Body of pancreas (tissue), 4 donors: ENCODE results near the gene TFDP1. TPM values are rescaled to one million over a fixed set of nuclear protein-coding genes. Genes with fewer than 3 reads are reported as not detected.

Source experiments
- ATAC-seq: fragments of 150-250 bp; one replicate; pipeline ENCODE4 v1.9.1; 2016
- DNase-seq, 4 donors: peaks; one replicate each; pipeline ENCODE4 v3.0.0-alpha.2; 2019
- H3K27ac ChIP-seq, 4 donors: fragments of 200-600 bp; sonication (generic); 1 replicate in 3 of 4; 2 replicates in 1 of 4; pipeline versions ENCODE4 v1.5.1 to v1.6.1; 2016 to 2019; ENCODE audit warnings: mild to moderate bottlenecking in 1 of 4, mixed read lengths in 1 of 4, moderate library complexity in 1 of 4
- H3K27me3 ChIP-seq, 2 donors: fragments of 200-600 bp; sonication (generic); one replicate each; pipeline ENCODE4 v1.6.0; 2016; ENCODE audit warnings: mild to moderate bottlenecking in 1 of 2
- H3K36me3 ChIP-seq, 2 donors: fragments of 200-600 bp; sonication (generic); replicated peaks in 1 of 2; 2 replicates each; pipeline ENCODE4 v1.5.1; 2016; ENCODE audit warnings: low read depth in 2 of 2; ENCODE audit not compliant: insufficient read depth in 1 of 2
- H3K4me1 ChIP-seq: fragments of 200-600 bp; sonication (generic); one replicate; pipeline ENCODE4 v1.6.0; 2016
- H3K4me3 ChIP-seq, 2 donors: fragments of 200-600 bp; sonication (generic); 1 replicate in 1 of 2; 2 replicates in 1 of 2; pipeline ENCODE4 v1.5.1; 2016 to 2019
- H3K9me3 ChIP-seq, 3 donors: fragments of 200-600 bp; sonication (generic); 1 replicate in 2 of 3; 2 replicates in 1 of 3; pipeline ENCODE4 v1.5.1; 2016
- POLR2A ChIP-seq, 3 donors: fragments of 450-650 bp; IDR thresholded peaks; one replicate each; pipeline ENCODE4 v1.6.1; 2016; ENCODE audit warnings: antibody characterized with exemption in 3 of 3, mild to moderate bottlenecking in 2 of 3
- WGBS, 2 donors: methylation state at CpG; one replicate each; pipeline ENCODE4 v1.1.5; 2017; 5-methylcytosine and 5-hydroxymethylcytosine counted together
- intact Hi-C: fragments of 100-400 bp; cut with DNase I; formaldehyde crosslinking; loops from one replicate; pipeline ENCODE4 v1.15.1; 2023
- total RNA-seq, 2 donors: library from RNA; depleted of rRNA; stranded (reverse); fragments of >200 nt; gene quantifications; one replicate each; pipeline ENCODE4 v1.1.0, GENCODE V29; 2016
- TF ChIP-seq, protein P1 (sequence below), 7 experiments: fragments of 450-650 bp in 4 of 7; fragments of 200-600 bp in 3 of 7; sonication (generic) in 3 of 7; IDR thresholded peaks; one replicate each; pipeline ENCODE4 v1.5.1; 2016 to 2019; ENCODE audit warnings: antibody characterized with exemption in 7 of 7

Gene TFDP1
- total RNA-seq, 2 donors from 2014 or later = 16.5 to 22.8 TPM

DNA sequence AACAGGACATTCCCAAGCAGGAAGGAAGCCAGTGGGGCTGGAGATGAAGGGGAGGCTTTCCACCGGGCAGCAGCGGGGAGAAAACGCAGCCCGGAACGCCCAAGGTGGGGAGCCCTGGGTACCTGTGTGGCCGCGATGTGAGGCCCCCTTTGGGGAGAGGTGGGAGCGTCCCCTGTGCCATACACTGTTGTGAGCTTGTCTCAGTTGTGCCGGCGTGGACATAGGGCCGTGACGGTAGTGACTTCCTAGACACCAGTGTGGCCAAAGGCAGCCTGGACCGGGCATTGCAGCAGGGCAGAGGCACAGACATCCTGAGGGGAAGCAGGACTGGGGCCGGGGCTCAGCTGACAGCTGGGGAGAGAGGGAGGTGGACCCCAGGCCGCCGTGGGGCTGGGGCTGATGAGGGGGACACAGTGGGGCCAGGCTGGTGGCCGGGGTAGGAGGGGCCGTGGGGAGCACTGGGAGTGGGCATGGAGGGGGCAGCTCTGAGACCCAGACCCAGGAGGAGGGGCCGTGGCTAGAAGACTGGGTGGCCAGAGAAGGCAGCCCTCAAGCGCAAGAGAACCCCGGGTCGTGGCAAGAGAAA, 38.5 kb upstream of the TFDP1 start:
- H3K4me3 ChIP-seq = no peak overlapping the region
- no peaks in the 10 kb centered on the region for H3K9me3 ChIP-seq
- no peak for ATAC-seq
- H3K27ac ChIP-seq = peak overlapping the region in 2 of 4 donors; percentile 13 to 17
- peaks cover 6% of the 10 kb centered on the region for H3K4me1 ChIP-seq
- peak in 1 of 4 donors; percentile 8 for DNase-seq
- peaks cover 0 to 2% of the 10 kb centered on the region in 2 donors for H3K36me3 ChIP-seq
- intact Hi-C loops = no loop called here
- WGBS, 2 donors = 80 to 84% methylated on average over 22 of the region's 22 CpGs
- no peaks in the 10 kb centered on the region for H3K27me3 ChIP-seq
- TF ChIP-seq, protein P1, sequence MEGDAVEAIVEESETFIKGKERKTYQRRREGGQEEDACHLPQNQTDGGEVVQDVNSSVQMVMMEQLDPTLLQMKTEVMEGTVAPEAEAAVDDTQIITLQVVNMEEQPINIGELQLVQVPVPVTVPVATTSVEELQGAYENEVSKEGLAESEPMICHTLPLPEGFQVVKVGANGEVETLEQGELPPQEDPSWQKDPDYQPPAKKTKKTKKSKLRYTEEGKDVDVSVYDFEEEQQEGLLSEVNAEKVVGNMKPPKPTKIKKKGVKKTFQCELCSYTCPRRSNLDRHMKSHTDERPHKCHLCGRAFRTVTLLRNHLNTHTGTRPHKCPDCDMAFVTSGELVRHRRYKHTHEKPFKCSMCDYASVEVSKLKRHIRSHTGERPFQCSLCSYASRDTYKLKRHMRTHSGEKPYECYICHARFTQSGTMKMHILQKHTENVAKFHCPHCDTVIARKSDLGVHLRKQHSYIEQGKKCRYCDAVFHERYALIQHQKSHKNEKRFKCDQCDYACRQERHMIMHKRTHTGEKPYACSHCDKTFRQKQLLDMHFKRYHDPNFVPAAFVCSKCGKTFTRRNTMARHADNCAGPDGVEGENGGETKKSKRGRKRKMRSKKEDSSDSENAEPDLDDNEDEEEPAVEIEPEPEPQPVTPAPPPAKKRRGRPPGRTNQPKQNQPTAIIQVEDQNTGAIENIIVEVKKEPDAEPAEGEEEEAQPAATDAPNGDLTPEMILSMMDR (IDR thresholded peaks at IDR 0.05) = no peak
- no peak for TF ChIP-seq POLR2A (IDR thresholded peaks at IDR 0.05)

DNA sequence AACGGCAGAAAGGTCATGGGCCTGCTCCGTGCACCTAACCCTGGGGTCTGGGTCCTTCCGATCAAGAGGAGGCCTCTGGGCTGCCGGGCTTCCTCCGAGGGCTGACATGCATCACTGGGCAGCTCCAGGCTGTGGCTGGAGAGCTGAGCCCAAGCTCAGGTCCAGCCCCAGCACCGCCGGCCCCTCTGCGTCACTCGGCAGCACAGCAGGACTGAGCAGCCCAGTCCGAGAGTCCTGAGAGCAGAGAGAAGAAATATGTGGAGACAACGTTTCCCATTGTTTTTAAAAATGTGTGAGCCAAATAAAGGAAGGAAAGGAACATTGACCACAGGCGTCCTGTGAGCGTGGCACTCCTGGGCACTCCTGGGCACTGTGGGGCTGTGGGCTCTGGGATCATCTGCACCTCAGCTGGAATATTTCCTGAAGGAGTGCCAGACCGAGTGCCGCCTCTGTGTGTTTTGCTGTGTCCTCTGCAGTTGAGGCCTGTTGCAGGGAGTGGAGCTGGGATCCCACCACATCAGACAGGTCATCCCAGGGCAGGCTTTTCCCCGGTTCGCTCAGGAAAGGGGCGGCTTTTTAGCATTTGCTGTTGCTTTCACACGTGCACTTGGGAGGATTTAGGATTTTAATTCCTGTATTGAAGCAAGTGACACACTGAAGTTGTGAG, 37.8 kb upstream of the TFDP1 start:
- H3K27ac ChIP-seq = peak overlapping the region in 1 of 4 donors; percentile 17
- H3K27me3 ChIP-seq = no peaks in the 10 kb centered on the region
- ATAC-seq = peak; percentile 28
- 79 to 85% methylated on average over 14 to 19 of the region's 19 CpGs for WGBS, 2 donors
- TF ChIP-seq, protein P1 (IDR thresholded peaks at IDR 0.05) = no peak
- TF ChIP-seq POLR2A (IDR thresholded peaks at IDR 0.05) = no peak
- H3K36me3 ChIP-seq = peaks cover 0 to 2% of the 10 kb centered on the region in 2 donors
- no peak overlapping the region for H3K4me3 ChIP-seq
- H3K4me1 ChIP-seq = peaks cover 6% of the 10 kb centered on the region
- peak in 1 of 4 donors; percentile 12 for DNase-seq
- intact Hi-C loops = no loop called here
- no peaks in the 10 kb centered on the region for H3K9me3 ChIP-seq

DNA sequence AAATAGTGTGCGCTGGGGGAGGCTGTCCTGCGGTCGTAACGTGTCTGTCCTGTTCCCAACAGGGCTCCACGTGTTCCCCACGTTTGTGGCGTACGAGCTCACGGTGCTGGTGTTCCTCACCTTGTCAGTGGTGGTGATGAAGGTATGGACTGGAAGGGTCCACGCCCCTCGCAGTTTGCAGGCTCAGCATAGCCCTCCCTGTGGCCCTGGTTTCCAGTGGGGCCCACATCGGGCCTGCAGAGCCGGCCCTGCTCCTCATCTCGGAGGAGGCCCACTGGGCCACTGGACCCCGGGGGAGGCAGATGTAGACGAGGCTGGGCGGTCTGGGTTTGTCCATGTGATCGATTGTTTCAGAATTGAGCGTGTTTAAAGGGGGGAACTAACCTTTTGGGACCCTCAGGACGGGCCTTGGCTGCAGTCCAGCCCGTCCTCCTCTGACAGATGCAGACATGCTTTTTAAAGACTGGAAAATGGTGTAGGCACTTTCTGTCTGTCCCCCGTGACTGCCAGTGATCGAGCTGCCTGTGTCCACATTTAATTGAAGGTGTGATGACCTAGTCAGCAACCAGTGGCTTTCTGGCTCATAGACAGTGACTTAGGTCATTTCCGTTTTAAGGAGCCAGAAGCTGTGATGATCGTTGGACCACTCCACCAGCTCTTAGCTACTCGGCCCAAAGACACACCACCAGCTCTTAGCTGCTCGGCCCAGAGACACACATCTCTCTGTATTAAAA, 37.1 kb upstream of the TFDP1 start:
- Histone ChIP-seq H3K4me3 (no peak overlapping the region), H3K36me3 (peaks cover 0 to 2% of the 10 kb centered on the region in 2 donors), H3K9me3 (no peaks in the 10 kb centered on the region), H3K4me1 (peaks cover 6% of the 10 kb centered on the region), H3K27ac (no peak overlapping the region), H3K27me3 (no peaks in the 10 kb centered on the region)
- peak in 1 of 4 donors; percentile 8 for DNase-seq
- WGBS, 2 donors = 89 to 92% methylated on average over 15 to 25 of the region's 27 CpGs
- intact Hi-C loops = no loop called here
- ATAC-seq = peak; percentile 13
- TF ChIP-seq POLR2A (IDR thresholded peaks at IDR 0.05) = no peak
- TF ChIP-seq, protein P1 (IDR thresholded peaks at IDR 0.05) = no peak

DNA sequence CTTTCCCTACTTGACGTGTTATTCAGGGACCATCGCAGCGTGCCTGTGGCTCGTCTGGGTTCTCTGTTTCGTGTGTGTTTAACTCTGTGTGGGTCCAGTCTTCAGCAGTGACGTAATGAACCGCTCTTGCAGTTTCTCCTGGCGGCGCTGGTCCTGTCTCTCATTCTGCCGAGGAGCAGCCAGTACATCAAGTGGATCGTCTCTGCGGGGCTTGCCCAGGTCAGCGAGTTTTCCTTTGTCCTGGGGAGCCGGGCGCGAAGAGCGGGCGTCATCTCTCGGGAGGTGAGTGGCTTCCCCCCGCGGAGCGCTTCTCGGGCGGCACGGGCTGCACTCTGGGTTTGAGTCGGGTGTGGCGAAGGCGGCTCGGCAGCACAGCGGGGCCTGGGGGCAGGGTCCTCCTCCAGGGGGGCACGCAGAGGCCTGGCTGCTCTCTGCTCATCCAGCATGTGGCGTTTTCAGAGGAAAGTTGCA, 36.3 kb upstream of the TFDP1 start:
- Histone ChIP-seq H3K4me3 (no peak overlapping the region), H3K36me3 (peaks cover 0 to 2% of the 10 kb centered on the region in 2 donors), H3K4me1 (peaks cover 6% of the 10 kb centered on the region), H3K9me3 (no peaks in the 10 kb centered on the region), H3K27me3 (no peaks in the 10 kb centered on the region), H3K27ac (no peak overlapping the region)
- intact Hi-C loops = no loop called here
- WGBS, 2 donors = 77 to 91% methylated on average over 32 of the region's 32 CpGs
- TF ChIP-seq POLR2A (IDR thresholded peaks at IDR 0.05) = no peak
- TF ChIP-seq, protein P1 (IDR thresholded peaks at IDR 0.05) = no peak
- DNase-seq = peak in 1 of 4 donors; percentile 9
- no peak for ATAC-seq
